GM18505 (cell line): ENCODE measurements around the gene CREB5.

Experiments
- ATAC-seq: cut with Tn5 transposase; IDR thresholded peaks from one replicate; pipeline ENCODE4 v1.9.1; 2021; ENCODE audit not compliant: unreplicated experiment
- POLR2A ChIP-seq: IDR thresholded peaks from 4 replicates; pipeline ENCODE4 v1.6.1; 2011; ENCODE audit warnings: borderline replicate concordance; ENCODE audit not compliant: insufficient read depth, insufficient read length; ENCODE audit errors: extremely low read depth

CREB5 gene

GRCh38 chr7:28718055-28718481 lies 305.8 kb downstream of the CREB5 start:
- TF ChIP-seq POLR2A = no peak
- ATAC-seq = no peak

GRCh38 chr7:28718545-28718944 lies 306.2 kb downstream of the CREB5 start:
- no peak for ATAC-seq
- TF ChIP-seq POLR2A = no peak

DNA sequence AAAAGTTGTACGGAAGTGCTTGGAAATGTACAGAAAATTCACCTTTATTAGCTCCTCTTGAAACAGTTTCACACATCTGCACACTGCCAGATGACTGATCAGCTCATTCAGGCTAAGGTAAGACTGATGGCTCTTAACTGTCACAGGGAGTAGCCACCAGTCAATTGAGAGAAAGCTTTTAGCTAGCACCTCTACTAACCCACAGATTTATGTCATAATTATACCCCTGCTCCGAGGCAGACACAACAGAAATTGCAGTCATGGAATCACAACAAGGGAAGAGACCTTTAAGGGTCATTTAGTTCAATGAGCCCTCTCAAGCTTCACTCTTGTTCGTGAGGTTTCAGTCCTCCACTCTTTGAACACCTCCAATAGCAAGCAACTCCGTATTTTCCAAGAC lies 310.4 kb downstream of the CREB5 start:
- TF ChIP-seq POLR2A = no peak
- ATAC-seq = no peak

DNA sequence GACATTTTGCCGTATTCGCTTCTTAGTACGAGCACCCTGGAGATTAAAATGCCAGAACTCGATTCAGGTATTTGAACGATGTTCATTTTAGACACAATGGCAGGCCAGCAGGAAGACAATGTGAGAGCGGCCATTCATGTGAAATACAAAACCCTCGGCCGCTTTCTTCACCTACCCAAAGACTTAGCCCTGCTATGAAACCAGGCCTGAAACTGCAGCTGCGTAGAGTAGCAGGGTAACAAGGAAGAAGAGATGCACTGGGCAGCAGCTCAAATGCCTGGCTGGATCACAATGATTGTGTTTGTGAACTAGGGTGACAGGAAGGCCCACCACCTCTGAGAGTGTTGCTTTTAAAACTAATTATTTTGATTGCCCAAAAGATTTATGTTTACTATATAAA lies 311.0 kb downstream of the CREB5 start:
- no peak for TF ChIP-seq POLR2A
- no peak for ATAC-seq

- no peak for TF ChIP-seq POLR2A
- ATAC-seq = no peak
Observed at GRCh38 chr7:28724563-28724962, 312.2 kb downstream of the CREB5 start.

DNA sequence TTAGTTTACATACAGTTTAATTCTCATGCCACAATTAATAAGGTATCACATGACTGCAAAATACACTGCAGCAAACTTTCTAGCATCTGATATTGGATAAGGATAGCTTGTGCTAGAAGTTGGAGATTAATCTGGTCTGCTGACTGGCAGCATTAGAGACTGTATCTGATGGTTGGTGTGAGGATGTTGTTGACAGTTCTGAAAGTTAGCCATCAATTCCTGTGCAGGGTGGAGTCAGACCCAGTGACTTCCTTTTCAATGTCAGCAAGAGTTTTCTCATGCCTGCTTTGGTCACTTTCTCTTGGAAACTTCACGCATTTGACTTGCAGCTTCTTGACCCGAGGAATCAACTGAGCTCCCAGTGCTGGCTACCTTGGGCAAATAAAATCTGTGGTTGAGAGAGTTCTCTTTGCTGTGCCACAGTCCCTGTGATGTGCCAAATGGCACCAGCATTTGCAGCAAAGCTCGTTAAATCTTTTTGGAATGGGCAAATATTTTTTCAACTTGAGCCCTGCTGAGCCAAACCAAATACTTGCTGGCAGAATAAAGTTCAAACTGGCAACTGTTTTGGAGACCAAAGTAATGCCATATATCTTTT lies 312.8 kb downstream of the CREB5 start:
- no peak for ATAC-seq
- TF ChIP-seq POLR2A = no peak

GRCh38 chr7:28725911-28726310 lies 313.6 kb downstream of the CREB5 start:
- TF ChIP-seq POLR2A = no peak
- ATAC-seq = no peak

- no peak for TF ChIP-seq POLR2A
- no peak for ATAC-seq
Observed at GRCh38 chr7:28726555-28726954, 314.2 kb downstream of the CREB5 start.

DNA sequence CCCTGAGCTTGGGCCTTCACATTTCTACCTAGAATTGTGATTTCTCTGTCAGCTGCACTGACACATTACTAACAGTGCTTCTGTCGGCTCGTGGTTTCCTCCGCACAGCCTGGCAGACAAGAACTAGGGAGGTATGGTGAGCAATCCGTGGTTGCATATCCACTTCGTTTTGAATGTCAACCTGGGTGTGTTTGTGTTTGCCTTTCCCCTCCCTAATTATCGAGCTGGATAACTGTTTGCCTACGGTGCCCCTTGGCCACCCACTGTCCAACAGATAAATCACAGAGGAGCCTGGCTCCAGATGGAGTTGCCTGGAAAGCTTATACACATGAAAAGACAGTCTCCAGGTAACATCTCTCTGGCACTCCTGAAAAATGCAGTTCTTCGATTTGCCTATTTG lies 317.0 kb downstream of the CREB5 start:
- TF ChIP-seq POLR2A = no peak
- no peak for ATAC-seq

GRCh38 chr7:28729727-28730126 lies 317.4 kb downstream of the CREB5 start:
- TF ChIP-seq POLR2A = no peak

GRCh38 chr7:28731092-28731658 lies 318.9 kb downstream of the CREB5 start:
- ATAC-seq = no peak
- TF ChIP-seq POLR2A = no peak

More at GRCh38 chr7:28729727-28730126, 317.4 kb downstream of the CREB5 start:
- no peak for ATAC-seq

- ATAC-seq = no peak
- no peak for TF ChIP-seq POLR2A
Observed at GRCh38 chr7:28732071-28732869, 320.0 kb downstream of the CREB5 start.

DNA sequence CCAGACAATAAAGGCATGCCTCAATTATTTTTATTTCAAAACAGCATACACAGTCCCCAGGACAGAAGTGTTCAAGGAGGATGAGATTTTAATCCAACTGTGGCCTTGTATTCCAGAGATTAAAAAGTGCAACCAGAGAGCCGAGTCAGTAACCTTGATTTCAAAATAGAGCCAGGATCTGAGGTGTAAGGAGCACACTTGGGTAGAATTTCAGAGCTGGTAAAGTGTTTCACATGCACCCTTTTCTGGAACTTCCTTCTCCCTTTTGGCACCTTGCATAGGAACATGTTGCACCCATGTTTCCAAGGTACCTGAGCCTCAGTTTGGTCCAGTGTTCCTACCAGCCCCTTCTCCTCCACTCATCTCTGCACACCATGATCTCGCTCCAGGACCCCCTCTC lies 320.7 kb downstream of the CREB5 start:
- no peak for ATAC-seq
- no peak for TF ChIP-seq POLR2A

GRCh38 chr7:28738412-28738811 lies 326.1 kb downstream of the CREB5 start:
- no peak for ATAC-seq
- no peak for TF ChIP-seq POLR2A
